WERI-Rb-1 (cell line): ENCODE data around the gene KIAA1217.

Source experiments
- DNase-seq: peaks from one replicate; pipeline ENCODE4 v3.0.0-alpha.2; 2020
- H3K27ac ChIP-seq: fragments of 250-450 bp; sonication (Bioruptor Pico); 2 replicates; pipeline ENCODE4 v1.5.1; 2020; ENCODE audit warnings: mild to moderate bottlenecking, moderate library complexity
- H3K27me3 ChIP-seq: fragments of 250-450 bp; sonication (Bioruptor Pico); 2 replicates; pipeline ENCODE4 v1.5.1; 2021; ENCODE audit warnings: mild to moderate bottlenecking, low read depth, moderate library complexity; ENCODE audit not compliant: insufficient read depth, severe bottlenecking
- H3K36me3 ChIP-seq: fragments of 250-450 bp; sonication (Bioruptor Pico); 2 replicates; pipeline ENCODE4 v1.5.1; 2020; ENCODE audit warnings: mild to moderate bottlenecking, moderate library complexity
- H3K4me3 ChIP-seq: 2 replicates; pipeline ENCODE4 v1.5.1; 2011; ENCODE audit warnings: low read depth, mild to moderate bottlenecking, control low read depth, low read length
- H3K9me3 ChIP-seq: fragments of 250-450 bp; sonication (Bioruptor Pico); 2 replicates; pipeline ENCODE4 v1.5.1; 2021; ENCODE audit warnings: mild to moderate bottlenecking, moderate library complexity; ENCODE audit not compliant: severe bottlenecking
- TF ChIP-seq, protein P1 (sequence below): IDR thresholded peaks from 2 replicates; pipeline ENCODE4 v1.5.1; 2011; ENCODE audit warnings: low read depth, mild to moderate bottlenecking, control low read depth, inconsistent platforms, low read length

Gene KIAA1217

DNA sequence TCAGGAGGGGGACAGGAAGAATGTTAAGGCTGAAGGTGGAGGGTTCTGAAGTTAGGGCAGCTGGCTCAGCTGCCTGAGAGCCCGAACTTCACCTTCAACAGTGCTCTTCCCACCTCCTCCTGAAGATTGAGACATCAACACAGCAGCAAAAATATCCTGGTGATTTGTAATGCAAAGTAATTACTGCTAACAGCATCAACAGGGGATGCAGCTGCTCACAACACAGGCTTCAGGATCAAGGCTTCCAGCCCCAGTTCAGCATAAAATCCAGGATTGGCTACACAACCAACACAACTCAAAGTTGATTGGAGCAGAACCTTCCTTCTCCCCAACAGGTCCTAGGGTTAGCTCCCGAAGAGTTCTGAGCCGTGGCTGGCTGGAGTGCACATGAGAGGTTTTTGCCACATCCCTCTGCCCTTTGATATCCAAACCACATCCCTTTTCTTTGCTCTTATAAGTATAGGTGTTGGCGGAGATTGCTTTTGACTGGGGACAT lies 242.4 kb downstream of the KIAA1217 start:
- TF ChIP-seq, protein P1, sequence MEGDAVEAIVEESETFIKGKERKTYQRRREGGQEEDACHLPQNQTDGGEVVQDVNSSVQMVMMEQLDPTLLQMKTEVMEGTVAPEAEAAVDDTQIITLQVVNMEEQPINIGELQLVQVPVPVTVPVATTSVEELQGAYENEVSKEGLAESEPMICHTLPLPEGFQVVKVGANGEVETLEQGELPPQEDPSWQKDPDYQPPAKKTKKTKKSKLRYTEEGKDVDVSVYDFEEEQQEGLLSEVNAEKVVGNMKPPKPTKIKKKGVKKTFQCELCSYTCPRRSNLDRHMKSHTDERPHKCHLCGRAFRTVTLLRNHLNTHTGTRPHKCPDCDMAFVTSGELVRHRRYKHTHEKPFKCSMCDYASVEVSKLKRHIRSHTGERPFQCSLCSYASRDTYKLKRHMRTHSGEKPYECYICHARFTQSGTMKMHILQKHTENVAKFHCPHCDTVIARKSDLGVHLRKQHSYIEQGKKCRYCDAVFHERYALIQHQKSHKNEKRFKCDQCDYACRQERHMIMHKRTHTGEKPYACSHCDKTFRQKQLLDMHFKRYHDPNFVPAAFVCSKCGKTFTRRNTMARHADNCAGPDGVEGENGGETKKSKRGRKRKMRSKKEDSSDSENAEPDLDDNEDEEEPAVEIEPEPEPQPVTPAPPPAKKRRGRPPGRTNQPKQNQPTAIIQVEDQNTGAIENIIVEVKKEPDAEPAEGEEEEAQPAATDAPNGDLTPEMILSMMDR, result no peak

DNA sequence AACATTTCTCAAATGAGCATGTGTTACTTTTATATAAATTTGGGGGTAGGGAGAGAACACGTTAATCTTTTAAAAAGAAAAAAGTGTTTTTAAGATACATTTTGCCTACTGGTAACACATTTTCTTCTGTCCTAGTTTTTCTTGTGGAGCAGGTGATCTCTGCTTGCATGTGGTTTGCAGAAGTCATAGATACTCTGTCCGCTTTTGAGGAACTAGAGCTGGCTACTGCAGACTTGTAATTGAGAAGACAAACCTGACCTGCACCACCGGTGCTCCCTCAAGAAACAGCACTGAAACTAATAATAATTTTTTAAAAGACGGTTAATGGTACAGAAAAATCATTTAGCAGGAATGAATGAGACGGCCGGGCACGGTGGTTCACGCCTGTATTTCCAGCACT lies 243.1 kb downstream of the KIAA1217 start:
- Histone ChIP-seq H3K27me3 (no peaks in the 10 kb centered on the region), H3K9me3 (no peaks in the 10 kb centered on the region), H3K27ac (no peak overlapping the region), H3K4me3 (no peak overlapping the region), H3K36me3 (no peaks in the 10 kb centered on the region)
- TF ChIP-seq, protein P1, result no peak
- DNase-seq, result no peak

More for the DNA sequence above, 242.4 kb downstream of the KIAA1217 start:
- Histone ChIP-seq H3K36me3 (no peaks in the 10 kb centered on the region), H3K27me3 (no peaks in the 10 kb centered on the region), H3K4me3 (no peak overlapping the region), H3K27ac (no peak overlapping the region), H3K9me3 (no peaks in the 10 kb centered on the region)
- DNase-seq, result peak; percentile 8

DNA sequence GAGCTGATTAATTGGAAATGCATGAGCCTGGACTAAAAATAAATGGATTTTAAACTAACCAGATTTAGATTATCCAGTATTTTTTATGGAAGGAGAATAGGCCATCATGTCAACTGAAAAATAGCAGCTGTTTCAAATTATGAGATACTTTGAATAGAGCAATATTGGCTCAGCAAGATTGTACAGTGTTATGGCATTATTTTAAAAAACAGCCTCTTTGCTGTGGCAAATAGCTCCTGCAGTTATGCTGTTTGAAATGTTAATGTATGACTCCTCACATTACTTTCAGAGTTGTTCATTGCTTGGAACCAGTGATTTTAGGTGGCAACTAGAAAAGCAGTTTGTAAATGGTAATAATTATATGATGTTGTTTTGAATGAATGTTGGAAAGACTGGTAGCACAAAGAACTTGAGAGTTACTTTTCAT lies 244.5 kb downstream of the KIAA1217 start:
- Histone ChIP-seq H3K4me3 (no peak overlapping the region), H3K9me3 (no peaks in the 10 kb centered on the region), H3K27me3 (no peaks in the 10 kb centered on the region), H3K27ac (no peak overlapping the region), H3K36me3 (no peaks in the 10 kb centered on the region)
- TF ChIP-seq, protein P1, result no peak
- no peak for DNase-seq

DNA sequence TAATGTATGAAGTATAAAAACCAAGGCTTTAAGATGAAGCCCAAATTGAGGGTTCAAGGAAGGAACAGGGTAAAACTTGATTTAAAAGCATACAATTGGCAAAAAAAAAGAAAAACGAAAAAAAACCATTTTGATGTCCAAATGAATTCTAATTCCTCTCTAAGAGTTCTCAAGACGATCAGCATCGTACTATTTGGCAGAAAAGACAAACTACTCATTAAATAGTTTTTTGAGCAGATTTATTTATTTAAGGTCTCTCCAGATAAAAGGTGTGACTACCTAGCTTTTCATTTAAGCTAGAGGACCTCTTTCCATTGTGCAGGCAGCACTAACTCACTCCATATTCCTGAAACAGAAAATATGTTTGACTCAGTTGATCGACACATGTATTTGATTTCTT lies 245.0 kb downstream of the KIAA1217 start:
- TF ChIP-seq, protein P1, result no peak
- no peaks in the 10 kb centered on the region for H3K27me3 ChIP-seq
- H3K27ac ChIP-seq, result no peak overlapping the region
- no peaks in the 10 kb centered on the region for H3K9me3 ChIP-seq
- no peaks in the 10 kb centered on the region for H3K36me3 ChIP-seq
- DNase-seq, result no peak
- no peak overlapping the region for H3K4me3 ChIP-seq

DNA sequence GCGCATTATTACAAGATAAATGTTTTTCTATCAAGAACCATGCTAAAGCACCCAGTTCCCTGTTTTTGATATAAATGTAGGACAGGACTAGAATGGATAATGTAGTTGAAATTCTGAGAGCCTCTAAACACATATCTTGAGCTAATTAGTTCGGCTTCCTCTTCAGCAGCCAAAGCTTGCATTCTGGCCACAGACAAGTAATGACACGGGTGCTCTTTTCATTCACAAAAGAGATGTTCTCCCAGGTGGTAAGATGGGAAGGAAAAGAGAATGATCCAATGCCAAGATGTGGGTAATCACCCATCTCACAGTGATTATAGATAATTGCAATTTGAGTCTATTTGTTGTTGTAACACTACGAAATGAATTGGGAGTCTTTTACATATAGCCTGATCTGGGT lies 246.5 kb downstream of the KIAA1217 start:
- Histone ChIP-seq H3K27ac (no peak overlapping the region), H3K27me3 (no peaks in the 10 kb centered on the region), H3K36me3 (no peaks in the 10 kb centered on the region), H3K9me3 (no peaks in the 10 kb centered on the region), H3K4me3 (no peak overlapping the region)
- no peak for DNase-seq
- TF ChIP-seq, protein P1, result no peak

DNA sequence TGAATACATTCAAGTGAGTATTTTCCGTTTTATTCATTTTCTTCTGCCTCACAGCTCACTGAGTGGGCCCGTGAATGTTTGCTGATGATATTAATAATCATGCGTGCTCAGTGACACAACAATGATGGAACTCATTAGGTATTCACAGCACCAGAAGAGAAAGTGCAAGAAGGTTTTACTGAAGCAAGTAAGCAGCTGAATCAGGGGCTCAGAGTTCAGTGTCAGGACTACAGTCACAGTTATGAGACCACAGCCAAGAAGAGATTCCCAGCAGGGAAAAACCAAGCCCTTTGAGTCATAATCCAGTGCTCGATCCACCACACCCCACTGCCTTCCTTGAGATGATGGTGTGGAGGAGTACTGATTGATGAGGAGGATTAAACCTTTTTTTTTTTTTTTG lies 247.4 kb downstream of the KIAA1217 start:
- no peak overlapping the region for H3K27ac ChIP-seq
- H3K4me3 ChIP-seq, result no peak overlapping the region
- TF ChIP-seq, protein P1, result no peak
- DNase-seq, result peak; percentile 20
- no peaks in the 10 kb centered on the region for H3K27me3 ChIP-seq
- no peaks in the 10 kb centered on the region for H3K36me3 ChIP-seq
- no peaks in the 10 kb centered on the region for H3K9me3 ChIP-seq
